WERI-Rb-1 (cell line): ENCODE data around the gene PADI6.

Source experiments
- DNase-seq: peaks from one replicate; pipeline ENCODE4 v3.0.0-alpha.2; 2020
- H3K27ac ChIP-seq: fragments of 250-450 bp; sonication (Bioruptor Pico); 2 replicates; pipeline ENCODE4 v1.5.1; 2020; ENCODE audit warnings: mild to moderate bottlenecking, moderate library complexity
- H3K27me3 ChIP-seq: fragments of 250-450 bp; sonication (Bioruptor Pico); 2 replicates; pipeline ENCODE4 v1.5.1; 2021; ENCODE audit warnings: mild to moderate bottlenecking, low read depth, moderate library complexity; ENCODE audit not compliant: insufficient read depth, severe bottlenecking
- H3K36me3 ChIP-seq: fragments of 250-450 bp; sonication (Bioruptor Pico); 2 replicates; pipeline ENCODE4 v1.5.1; 2020; ENCODE audit warnings: mild to moderate bottlenecking, moderate library complexity
- H3K4me3 ChIP-seq: 2 replicates; pipeline ENCODE4 v1.5.1; 2011; ENCODE audit warnings: low read depth, mild to moderate bottlenecking, control low read depth, low read length
- H3K9me3 ChIP-seq: fragments of 250-450 bp; sonication (Bioruptor Pico); 2 replicates; pipeline ENCODE4 v1.5.1; 2021; ENCODE audit warnings: mild to moderate bottlenecking, moderate library complexity; ENCODE audit not compliant: severe bottlenecking
- TF ChIP-seq, protein P1 (sequence below): IDR thresholded peaks from 2 replicates; pipeline ENCODE4 v1.5.1; 2011; ENCODE audit warnings: low read depth, mild to moderate bottlenecking, control low read depth, inconsistent platforms, low read length

PADI6 gene

GRCh38 chr1:17370618-17371017 lies 1.4 kb upstream of the PADI6 start:
- no peaks in the 10 kb centered on the region for H3K36me3 ChIP-seq
- TF ChIP-seq, protein P1, sequence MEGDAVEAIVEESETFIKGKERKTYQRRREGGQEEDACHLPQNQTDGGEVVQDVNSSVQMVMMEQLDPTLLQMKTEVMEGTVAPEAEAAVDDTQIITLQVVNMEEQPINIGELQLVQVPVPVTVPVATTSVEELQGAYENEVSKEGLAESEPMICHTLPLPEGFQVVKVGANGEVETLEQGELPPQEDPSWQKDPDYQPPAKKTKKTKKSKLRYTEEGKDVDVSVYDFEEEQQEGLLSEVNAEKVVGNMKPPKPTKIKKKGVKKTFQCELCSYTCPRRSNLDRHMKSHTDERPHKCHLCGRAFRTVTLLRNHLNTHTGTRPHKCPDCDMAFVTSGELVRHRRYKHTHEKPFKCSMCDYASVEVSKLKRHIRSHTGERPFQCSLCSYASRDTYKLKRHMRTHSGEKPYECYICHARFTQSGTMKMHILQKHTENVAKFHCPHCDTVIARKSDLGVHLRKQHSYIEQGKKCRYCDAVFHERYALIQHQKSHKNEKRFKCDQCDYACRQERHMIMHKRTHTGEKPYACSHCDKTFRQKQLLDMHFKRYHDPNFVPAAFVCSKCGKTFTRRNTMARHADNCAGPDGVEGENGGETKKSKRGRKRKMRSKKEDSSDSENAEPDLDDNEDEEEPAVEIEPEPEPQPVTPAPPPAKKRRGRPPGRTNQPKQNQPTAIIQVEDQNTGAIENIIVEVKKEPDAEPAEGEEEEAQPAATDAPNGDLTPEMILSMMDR: peak; percentile 53
- H3K4me3 ChIP-seq: no peak overlapping the region
- H3K27me3 ChIP-seq: no peaks in the 10 kb centered on the region
- H3K27ac ChIP-seq: no peak overlapping the region
- DNase-seq: no peak
- H3K9me3 ChIP-seq: no peaks in the 10 kb centered on the region

GRCh38 chr1:17372955-17373354 lies 959 bp downstream of the PADI6 start:
- Histone ChIP-seq H3K36me3 (no peaks in the 10 kb centered on the region), H3K27ac (no peak overlapping the region), H3K4me3 (no peak overlapping the region), H3K27me3 (no peaks in the 10 kb centered on the region), H3K9me3 (no peaks in the 10 kb centered on the region)
- DNase-seq: no peak
- TF ChIP-seq, protein P1: no peak

DNA sequence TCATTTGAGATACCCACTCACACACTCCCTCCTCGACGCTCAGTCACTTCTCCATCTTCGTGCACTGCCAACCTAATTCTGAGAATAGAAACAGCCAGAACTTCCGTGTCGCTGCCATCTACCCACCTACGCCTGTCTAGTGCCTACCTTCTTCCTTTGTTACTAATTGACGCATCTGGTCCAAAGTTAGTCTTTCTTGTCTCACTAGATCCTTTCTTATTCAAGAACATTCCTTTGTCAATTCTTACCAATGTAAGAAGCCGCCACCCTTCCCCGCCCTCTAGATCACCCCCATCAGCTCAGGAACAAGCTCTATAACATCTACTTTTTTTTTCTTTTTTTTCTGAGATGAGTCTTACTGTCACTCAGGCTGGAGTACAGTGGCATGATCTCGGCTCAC lies 3.7 kb downstream of the PADI6 start:
- H3K4me3 ChIP-seq: no peak overlapping the region
- TF ChIP-seq, protein P1: no peak
- DNase-seq: no peak
- H3K27me3 ChIP-seq: no peaks in the 10 kb centered on the region
- no peaks in the 10 kb centered on the region for H3K36me3 ChIP-seq
- no peaks in the 10 kb centered on the region for H3K9me3 ChIP-seq
- no peak overlapping the region for H3K27ac ChIP-seq

DNA sequence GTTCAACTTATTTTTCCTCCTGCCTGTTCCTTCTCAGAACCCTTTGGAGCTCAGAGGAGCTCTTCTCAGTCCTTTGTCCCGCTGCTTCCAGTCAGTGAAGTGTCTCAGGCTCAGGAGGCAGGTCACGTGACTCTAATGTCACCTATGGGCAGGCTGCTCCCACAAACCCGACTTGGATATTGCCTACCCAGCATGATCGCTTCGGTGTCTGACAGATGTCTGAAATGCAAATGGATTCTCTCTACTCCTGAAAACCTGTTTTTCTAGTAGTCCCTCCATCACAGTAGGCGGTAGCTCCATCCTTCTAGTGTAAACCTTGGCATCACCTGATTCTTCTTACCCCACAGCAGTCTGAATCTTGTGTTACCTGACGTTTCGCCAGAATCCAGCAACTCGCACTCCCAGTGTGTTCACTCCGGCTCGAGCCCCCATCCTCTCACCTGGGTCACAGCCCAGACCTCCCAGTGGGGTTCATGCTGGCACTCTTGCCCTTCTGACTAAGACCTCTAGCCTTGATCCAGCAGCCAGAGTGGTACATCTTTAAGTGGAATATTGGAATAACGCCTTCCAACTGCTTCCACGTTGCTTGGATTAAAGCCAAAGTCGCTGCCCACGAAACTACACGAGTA lies 5.4 kb downstream of the PADI6 start:
- Histone ChIP-seq H3K36me3 (no peaks in the 10 kb centered on the region), H3K4me3 (no peak overlapping the region), H3K27me3 (no peaks in the 10 kb centered on the region), H3K9me3 (no peaks in the 10 kb centered on the region), H3K27ac (no peak overlapping the region)
- DNase-seq: no peak
- TF ChIP-seq, protein P1: no peak

DNA sequence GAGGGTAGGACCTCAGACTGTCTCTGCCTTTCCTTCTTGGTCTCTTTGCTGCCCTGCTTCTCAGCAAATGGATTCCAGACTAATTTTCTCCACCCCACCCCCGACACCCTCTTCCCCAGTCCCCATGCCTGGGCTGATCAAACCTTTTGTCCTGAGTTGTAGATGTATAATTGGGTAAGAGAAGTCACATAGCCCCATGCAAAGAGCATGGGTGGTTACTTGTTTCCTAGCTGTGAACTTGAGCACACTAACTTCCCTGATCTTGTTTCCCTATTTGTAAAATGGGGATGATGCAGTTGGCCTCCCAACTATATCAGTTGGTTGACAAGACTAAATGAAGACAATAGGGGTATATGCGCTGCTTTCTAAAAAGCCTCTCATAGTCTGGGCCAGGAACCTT lies 9.2 kb downstream of the PADI6 start:
- TF ChIP-seq, protein P1: no peak
- no peaks in the 10 kb centered on the region for H3K9me3 ChIP-seq
- no peak overlapping the region for H3K4me3 ChIP-seq
- H3K27me3 ChIP-seq: no peaks in the 10 kb centered on the region
- H3K27ac ChIP-seq: no peak overlapping the region
- DNase-seq: no peak
- H3K36me3 ChIP-seq: no peaks in the 10 kb centered on the region

DNA sequence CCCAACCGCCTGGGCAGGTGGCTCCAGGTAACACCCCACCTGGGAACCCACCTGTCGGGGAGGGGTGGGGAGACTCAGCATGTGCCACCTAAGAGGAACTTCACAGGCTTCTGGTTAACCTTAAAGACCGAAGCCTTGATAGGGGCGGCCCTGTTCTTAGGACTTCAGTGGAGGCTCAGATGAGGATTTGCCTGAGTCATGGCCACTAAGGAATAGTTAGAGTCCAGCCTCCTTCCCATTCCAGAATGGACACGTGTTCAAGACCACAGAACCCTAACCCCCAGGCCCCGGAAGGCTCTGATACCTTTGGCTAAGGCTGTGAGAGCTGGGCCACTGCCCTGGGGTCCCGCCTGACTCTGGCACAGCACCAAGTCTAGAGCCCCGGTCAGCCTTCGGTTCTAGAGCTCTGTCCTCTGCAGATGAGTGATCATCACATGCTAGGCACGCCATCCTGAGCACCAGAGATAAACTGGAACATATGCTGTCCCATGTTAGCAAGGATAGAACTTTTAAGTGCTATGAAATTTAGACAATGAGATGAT lies 20.3 kb downstream of the PADI6 start:
- no peak for DNase-seq
- no peaks in the 10 kb centered on the region for H3K36me3 ChIP-seq
- H3K9me3 ChIP-seq: no peaks in the 10 kb centered on the region
- H3K4me3 ChIP-seq: no peak overlapping the region
- H3K27me3 ChIP-seq: no peaks in the 10 kb centered on the region
- no peak overlapping the region for H3K27ac ChIP-seq
- TF ChIP-seq, protein P1: no peak
